Activated T-helper 9 cell treated with anti-CD3 and anti-CD28 coated beads, Interleukin-2, amount 50 U/mL, for 16 hours (primary cell): ENCODE results near the gene ZNF594.
"Not testable (repeated sequence)": the region's sequence is repeated elsewhere in the genome, so short reads cannot be mapped to it uniquely, and the experiment has no call there.

Experiments
- DNase-seq: peaks from one replicate; pipeline ENCODE4 v3.0.0-alpha.2; 2020; ENCODE audit warnings: low read depth

ZNF594 gene

GRCh38 chr17:5136580-5137412 lies 54.9 kb downstream of the ZNF594 start:
- DNase-seq, result not testable (repeated sequence)

GRCh38 chr17:5135726-5136579 lies 55.7 kb downstream of the ZNF594 start:
- DNase-seq, result no peak

GRCh38 chr17:5135131-5135712 lies 56.4 kb downstream of the ZNF594 start:
- not testable (repeated sequence) for DNase-seq

- not testable (repeated sequence) for DNase-seq
Measured at GRCh38 chr17:5134571-5134970, 57.1 kb downstream of the ZNF594 start.

- DNase-seq, result not testable (repeated sequence)
Measured at GRCh38 chr17:5133961-5134360, 57.7 kb downstream of the ZNF594 start.

GRCh38 chr17:5133311-5133710 lies 58.4 kb downstream of the ZNF594 start:
- no peak for DNase-seq

- DNase-seq, result not testable (repeated sequence)
Measured at GRCh38 chr17:5132503-5133225, 59.0 kb downstream of the ZNF594 start.

- DNase-seq, result not testable (repeated sequence)
Measured at GRCh38 chr17:5131799-5132502, 59.7 kb downstream of the ZNF594 start.

GRCh38 chr17:5131146-5131715 lies 60.4 kb downstream of the ZNF594 start:
- DNase-seq, result no peak

GRCh38 chr17:5130687-5131086 lies 61.0 kb downstream of the ZNF594 start:
- DNase-seq, result not testable (repeated sequence)

GRCh38 chr17:5130261-5130660 lies 61.4 kb downstream of the ZNF594 start:
- not testable (repeated sequence) for DNase-seq

- not testable (repeated sequence) for DNase-seq
Measured at GRCh38 chr17:5129770-5130169, 61.9 kb downstream of the ZNF594 start.
